ENCODE results near the gene CALN1. TPM values are rescaled to one million over a fixed set of nuclear protein-coding genes. Genes with fewer than 3 reads are reported as not detected.
A peak's percentile ranks its signal among the peaks of the same experiment; 100 is the strongest.

CALN1 gene
- total and polyA plus RNA-seq, 9 of the 15 experiments (the other 6 are each of a cell fraction or from before 2014, with no cell fraction given), result 1.4 to 7.5 (median 3.3) TPM

DNA sequence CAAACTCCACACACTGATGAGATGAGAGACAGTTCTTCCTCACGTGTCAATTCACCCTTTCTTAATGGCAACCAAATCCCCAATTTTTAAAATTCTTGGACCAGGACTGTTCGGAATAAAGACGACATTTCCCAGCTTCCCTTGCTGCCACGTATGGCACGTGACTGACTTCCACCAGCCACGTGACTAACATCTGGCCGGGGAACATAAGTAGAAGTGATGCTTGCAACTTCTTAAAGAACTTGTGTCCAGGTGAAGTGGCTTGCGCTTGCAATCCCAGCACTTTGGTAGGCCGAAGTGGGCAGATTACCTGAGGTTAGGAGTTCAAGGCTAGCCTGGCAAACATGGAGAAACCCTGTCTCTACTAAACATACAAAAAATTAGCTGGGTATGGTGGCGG, 405.1 kb downstream of the CALN1 start (continued):
- TF ChIP-seq, protein P1, sequence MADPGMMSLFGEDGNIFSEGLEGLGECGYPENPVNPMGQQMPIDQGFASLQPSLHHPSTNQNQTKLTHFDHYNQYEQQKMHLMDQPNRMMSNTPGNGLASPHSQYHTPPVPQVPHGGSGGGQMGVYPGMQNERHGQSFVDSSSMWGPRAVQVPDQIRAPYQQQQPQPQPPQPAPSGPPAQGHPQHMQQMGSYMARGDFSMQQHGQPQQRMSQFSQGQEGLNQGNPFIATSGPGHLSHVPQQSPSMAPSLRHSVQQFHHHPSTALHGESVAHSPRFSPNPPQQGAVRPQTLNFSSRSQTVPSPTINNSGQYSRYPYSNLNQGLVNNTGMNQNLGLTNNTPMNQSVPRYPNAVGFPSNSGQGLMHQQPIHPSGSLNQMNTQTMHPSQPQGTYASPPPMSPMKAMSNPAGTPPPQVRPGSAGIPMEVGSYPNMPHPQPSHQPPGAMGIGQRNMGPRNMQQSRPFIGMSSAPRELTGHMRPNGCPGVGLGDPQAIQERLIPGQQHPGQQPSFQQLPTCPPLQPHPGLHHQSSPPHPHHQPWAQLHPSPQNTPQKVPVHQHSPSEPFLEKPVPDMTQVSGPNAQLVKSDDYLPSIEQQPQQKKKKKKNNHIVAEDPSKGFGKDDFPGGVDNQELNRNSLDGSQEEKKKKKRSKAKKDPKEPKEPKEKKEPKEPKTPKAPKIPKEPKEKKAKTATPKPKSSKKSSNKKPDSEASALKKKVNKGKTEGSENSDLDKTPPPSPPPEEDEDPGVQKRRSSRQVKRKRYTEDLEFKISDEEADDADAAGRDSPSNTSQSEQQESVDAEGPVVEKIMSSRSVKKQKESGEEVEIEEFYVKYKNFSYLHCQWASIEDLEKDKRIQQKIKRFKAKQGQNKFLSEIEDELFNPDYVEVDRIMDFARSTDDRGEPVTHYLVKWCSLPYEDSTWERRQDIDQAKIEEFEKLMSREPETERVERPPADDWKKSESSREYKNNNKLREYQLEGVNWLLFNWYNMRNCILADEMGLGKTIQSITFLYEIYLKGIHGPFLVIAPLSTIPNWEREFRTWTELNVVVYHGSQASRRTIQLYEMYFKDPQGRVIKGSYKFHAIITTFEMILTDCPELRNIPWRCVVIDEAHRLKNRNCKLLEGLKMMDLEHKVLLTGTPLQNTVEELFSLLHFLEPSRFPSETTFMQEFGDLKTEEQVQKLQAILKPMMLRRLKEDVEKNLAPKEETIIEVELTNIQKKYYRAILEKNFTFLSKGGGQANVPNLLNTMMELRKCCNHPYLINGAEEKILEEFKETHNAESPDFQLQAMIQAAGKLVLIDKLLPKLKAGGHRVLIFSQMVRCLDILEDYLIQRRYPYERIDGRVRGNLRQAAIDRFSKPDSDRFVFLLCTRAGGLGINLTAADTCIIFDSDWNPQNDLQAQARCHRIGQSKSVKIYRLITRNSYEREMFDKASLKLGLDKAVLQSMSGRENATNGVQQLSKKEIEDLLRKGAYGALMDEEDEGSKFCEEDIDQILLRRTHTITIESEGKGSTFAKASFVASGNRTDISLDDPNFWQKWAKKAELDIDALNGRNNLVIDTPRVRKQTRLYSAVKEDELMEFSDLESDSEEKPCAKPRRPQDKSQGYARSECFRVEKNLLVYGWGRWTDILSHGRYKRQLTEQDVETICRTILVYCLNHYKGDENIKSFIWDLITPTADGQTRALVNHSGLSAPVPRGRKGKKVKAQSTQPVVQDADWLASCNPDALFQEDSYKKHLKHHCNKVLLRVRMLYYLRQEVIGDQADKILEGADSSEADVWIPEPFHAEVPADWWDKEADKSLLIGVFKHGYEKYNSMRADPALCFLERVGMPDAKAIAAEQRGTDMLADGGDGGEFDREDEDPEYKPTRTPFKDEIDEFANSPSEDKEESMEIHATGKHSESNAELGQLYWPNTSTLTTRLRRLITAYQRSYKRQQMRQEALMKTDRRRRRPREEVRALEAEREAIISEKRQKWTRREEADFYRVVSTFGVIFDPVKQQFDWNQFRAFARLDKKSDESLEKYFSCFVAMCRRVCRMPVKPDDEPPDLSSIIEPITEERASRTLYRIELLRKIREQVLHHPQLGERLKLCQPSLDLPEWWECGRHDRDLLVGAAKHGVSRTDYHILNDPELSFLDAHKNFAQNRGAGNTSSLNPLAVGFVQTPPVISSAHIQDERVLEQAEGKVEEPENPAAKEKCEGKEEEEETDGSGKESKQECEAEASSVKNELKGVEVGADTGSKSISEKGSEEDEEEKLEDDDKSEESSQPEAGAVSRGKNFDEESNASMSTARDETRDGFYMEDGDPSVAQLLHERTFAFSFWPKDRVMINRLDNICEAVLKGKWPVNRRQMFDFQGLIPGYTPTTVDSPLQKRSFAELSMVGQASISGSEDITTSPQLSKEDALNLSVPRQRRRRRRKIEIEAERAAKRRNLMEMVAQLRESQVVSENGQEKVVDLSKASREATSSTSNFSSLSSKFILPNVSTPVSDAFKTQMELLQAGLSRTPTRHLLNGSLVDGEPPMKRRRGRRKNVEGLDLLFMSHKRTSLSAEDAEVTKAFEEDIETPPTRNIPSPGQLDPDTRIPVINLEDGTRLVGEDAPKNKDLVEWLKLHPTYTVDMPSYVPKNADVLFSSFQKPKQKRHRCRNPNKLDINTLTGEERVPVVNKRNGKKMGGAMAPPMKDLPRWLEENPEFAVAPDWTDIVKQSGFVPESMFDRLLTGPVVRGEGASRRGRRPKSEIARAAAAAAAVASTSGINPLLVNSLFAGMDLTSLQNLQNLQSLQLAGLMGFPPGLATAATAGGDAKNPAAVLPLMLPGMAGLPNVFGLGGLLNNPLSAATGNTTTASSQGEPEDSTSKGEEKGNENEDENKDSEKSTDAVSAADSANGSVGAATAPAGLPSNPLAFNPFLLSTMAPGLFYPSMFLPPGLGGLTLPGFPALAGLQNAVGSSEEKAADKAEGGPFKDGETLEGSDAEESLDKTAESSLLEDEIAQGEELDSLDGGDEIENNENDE (IDR thresholded peaks at IDR 0.05; ENCODE audit: low read depth, low read length), result no peak
- TF ChIP-seq GATAD2A (IDR thresholded peaks at IDR 0.05), result no peak
- TF ChIP-seq, protein P2, sequence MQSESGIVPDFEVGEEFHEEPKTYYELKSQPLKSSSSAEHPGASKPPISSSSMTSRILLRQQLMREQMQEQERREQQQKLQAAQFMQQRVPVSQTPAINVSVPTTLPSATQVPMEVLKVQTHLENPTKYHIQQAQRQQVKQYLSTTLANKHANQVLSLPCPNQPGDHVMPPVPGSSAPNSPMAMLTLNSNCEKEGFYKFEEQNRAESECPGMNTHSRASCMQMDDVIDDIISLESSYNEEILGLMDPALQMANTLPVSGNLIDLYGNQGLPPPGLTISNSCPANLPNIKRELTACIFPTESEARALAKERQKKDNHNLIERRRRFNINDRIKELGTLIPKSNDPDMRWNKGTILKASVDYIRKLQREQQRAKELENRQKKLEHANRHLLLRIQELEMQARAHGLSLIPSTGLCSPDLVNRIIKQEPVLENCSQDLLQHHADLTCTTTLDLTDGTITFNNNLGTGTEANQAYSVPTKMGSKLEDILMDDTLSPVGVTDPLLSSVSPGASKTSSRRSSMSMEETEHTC (IDR thresholded peaks at IDR 0.05), result no peak
- TF ChIP-seq, protein P3, sequence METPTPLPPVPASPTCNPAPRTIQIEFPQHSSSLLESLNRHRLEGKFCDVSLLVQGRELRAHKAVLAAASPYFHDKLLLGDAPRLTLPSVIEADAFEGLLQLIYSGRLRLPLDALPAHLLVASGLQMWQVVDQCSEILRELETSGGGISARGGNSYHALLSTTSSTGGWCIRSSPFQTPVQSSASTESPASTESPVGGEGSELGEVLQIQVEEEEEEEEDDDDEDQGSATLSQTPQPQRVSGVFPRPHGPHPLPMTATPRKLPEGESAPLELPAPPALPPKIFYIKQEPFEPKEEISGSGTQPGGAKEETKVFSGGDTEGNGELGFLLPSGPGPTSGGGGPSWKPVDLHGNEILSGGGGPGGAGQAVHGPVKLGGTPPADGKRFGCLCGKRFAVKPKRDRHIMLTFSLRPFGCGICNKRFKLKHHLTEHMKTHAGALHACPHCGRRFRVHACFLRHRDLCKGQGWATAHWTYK (CRISPR knock-in tag; IDR thresholded peaks at IDR 0.05), result no peak
- TF ChIP-seq, protein P4, sequence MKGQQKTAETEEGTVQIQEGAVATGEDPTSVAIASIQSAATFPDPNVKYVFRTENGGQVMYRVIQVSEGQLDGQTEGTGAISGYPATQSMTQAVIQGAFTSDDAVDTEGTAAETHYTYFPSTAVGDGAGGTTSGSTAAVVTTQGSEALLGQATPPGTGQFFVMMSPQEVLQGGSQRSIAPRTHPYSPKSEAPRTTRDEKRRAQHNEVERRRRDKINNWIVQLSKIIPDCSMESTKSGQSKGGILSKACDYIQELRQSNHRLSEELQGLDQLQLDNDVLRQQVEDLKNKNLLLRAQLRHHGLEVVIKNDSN (CRISPR knock-in tag; IDR thresholded peaks at IDR 0.05), result peak; percentile 71
